ENCODE results near the gene B2M. TPM values are rescaled to one million over a fixed set of nuclear protein-coding genes. Genes with fewer than 3 reads are reported as not detected.
A peak's percentile ranks its signal among the peaks of the same experiment; 100 is the strongest.
"Not testable (repeated sequence)": the region's sequence is repeated elsewhere in the genome, so short reads cannot be mapped to it uniquely, and the experiment has no call there.

B2M gene
- total and polyA plus RNA-seq, 4 donors, result 1,933 to 11,026 (median 3,433) TPM

DNA sequence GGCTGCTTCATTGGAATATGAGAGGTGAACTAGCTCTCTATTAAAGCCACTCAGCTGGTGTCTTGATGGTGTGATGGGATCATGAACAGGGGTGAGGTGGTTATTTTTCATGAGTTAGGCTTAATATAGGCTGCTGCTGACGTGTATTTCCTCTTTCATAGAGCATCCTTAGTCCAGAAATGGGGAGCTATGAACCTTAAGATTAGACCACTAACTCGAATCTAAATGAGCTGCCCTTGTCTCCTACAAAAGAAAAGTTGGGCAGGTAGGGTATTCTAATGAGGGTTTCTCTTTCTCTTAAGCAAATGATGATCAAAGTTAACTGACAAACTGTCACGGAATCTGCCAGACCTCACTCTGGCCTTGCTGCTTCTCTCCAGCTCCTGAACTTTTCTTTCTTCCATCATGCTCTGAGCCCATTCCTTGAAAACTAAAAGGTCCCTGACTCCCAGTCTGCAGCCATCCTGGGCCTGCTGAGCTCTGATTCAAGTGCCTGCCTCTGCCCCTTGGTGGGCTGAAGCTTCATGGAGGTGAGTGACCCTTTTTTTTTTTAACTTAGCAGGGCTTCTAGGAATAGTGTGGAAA, 25.0 kb downstream of the B2M start, which contains the start of gene TRIM69:
Gene TRIM69 (plus strand): TSS at position 348 of the 585 bp plus-strand sequence. CDS start 177 bp downstream, at position 525.
- 69 to 72% methylated on average over 3 of the region's 3 CpGs for WGBS, 2 donors
- no peak for DNase-seq
- Histone ChIP-seq H3K36me3 (ENCODE audit: control insufficient read depth in 4 of 4, insufficient read depth in 4 of 4, low read length in 4 of 4) (peaks cover 0 to 5% (median 2%) of the 10 kb centered on the region in 4 donors), H3K4me3 (no peak within 1 kb of the TSS), H3K9me3 (ENCODE audit: control insufficient read depth in 4 of 4, insufficient read depth in 3 of 4, low read length in 3 of 4) (no peaks in the 10 kb centered on the region), H3K27ac (ENCODE audit: low read depth in 1 of 2, low read length in 1 of 2) (peak within 1 kb of the TSS in 1 of 2 donors; percentile 80), H3K4me1 (ENCODE audit: control insufficient read depth in 5 of 5, insufficient read depth in 5 of 5, low read length in 5 of 5) (peaks cover 0 to 16% (median 0%) of the 10 kb centered on the region in 5 donors), H3K27me3 (ENCODE audit: control insufficient read depth in 3 of 3, insufficient read depth in 3 of 3, low read length in 2 of 3) (no peaks in the 10 kb centered on the region), H3K9ac (ENCODE audit: insufficient read depth in 1 of 2, low read length in 2 of 2) (peak within 1 kb of the TSS in 1 of 2 donors; percentile 68)
- TF ChIP-seq, protein P1, sequence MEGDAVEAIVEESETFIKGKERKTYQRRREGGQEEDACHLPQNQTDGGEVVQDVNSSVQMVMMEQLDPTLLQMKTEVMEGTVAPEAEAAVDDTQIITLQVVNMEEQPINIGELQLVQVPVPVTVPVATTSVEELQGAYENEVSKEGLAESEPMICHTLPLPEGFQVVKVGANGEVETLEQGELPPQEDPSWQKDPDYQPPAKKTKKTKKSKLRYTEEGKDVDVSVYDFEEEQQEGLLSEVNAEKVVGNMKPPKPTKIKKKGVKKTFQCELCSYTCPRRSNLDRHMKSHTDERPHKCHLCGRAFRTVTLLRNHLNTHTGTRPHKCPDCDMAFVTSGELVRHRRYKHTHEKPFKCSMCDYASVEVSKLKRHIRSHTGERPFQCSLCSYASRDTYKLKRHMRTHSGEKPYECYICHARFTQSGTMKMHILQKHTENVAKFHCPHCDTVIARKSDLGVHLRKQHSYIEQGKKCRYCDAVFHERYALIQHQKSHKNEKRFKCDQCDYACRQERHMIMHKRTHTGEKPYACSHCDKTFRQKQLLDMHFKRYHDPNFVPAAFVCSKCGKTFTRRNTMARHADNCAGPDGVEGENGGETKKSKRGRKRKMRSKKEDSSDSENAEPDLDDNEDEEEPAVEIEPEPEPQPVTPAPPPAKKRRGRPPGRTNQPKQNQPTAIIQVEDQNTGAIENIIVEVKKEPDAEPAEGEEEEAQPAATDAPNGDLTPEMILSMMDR (IDR thresholded peaks at IDR 0.05; ENCODE audit: control extremely low read depth, extremely low read depth), result no peak
- no peak for ATAC-seq (ENCODE audit: insufficient read depth, low FRiP score)

DNA sequence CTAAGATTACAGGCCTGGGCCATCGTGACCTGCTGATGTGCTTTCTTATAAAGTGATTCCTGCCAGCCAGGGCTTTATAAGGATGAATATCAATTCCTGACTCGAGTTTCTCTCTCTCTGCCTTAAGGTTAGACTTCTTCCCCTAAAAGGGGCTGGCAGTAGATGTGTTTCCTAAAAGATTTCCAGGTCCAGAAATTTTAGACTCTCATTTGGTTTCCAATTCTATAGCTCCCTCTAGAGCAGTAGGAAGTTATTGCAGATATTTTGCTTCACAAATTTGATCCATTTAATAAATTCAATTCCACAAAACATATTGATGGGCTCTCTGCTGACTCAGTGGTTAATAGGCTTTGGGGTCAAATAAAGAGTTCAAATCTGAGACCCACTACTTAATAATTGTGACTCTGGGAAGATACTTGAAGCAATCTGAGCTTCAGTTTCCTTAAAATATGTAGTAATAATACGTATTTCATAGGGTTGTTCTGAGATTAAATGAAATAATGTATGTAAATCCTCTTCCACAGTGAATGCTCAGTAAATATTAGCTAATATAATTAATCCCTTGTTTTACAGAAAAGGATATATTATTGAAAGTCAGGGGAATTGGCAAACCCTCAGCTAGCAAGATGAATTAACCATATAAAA, 27.1 kb downstream of the B2M start:
- Histone ChIP-seq H3K4me3 (no peak overlapping the region), H3K9ac (ENCODE audit: insufficient read depth in 1 of 2, low read length in 2 of 2) (no peak overlapping the region), H3K27ac (ENCODE audit: low read depth in 1 of 2, low read length in 1 of 2) (no peak overlapping the region), H3K4me1 (ENCODE audit: control insufficient read depth in 5 of 5, insufficient read depth in 5 of 5, low read length in 5 of 5) (peaks cover 0 to 10% (median 0%) of the 10 kb centered on the region in 5 donors), H3K9me3 (ENCODE audit: control insufficient read depth in 4 of 4, insufficient read depth in 3 of 4, low read length in 3 of 4) (no peaks in the 10 kb centered on the region), H3K27me3 (ENCODE audit: control insufficient read depth in 3 of 3, insufficient read depth in 3 of 3, low read length in 2 of 3) (no peaks in the 10 kb centered on the region), H3K36me3 (ENCODE audit: control insufficient read depth in 4 of 4, insufficient read depth in 4 of 4, low read length in 4 of 4) (no peaks in the 10 kb centered on the region)
- no peak for ATAC-seq (ENCODE audit: insufficient read depth, low FRiP score)
- TF ChIP-seq, protein P1 (IDR thresholded peaks at IDR 0.05; ENCODE audit: control extremely low read depth, extremely low read depth), result peak; percentile 30
- 61 to 65% methylated on average over 3 of the region's 3 CpGs for WGBS, 2 donors
- DNase-seq, result peak in 2 of 3 donors; percentile 75 to 77

DNA sequence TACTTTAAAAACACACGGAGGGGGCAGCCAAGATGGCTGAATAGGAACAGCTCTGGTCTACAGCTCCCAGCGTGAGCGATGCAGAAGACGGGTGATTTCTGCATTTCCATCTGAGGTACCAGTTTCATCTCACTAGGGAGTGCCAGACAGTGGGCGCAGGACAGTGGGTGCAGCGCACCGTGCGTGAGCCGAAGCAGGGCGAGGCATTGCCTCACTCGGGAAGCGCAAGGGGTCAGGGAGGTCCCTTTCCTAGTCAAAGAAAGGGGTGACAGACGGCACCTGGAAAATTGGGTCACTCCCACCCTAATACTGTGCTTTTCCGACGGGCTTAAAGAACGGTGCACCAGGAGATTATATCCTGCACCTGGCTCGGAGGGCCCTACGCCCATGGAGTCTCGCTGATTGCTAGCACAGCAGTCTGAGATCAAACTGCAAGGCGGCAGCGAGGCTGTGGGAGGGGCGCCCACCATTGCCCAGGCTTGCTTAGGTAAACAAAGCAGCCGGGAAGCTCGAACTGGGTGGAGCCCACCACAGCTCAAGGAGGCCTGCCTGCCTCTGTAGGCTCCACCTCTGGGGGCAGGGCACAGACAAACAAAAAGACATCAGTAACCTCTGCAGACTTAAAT, 28.0 kb downstream of the B2M start:
- not testable (repeated sequence) for H3K9ac ChIP-seq (ENCODE audit: insufficient read depth in 1 of 2, low read length in 2 of 2); H3K9me3 ChIP-seq (ENCODE audit: control insufficient read depth in 4 of 4, insufficient read depth in 3 of 4, low read length in 3 of 4); H3K4me3 ChIP-seq; H3K27me3 ChIP-seq (ENCODE audit: control insufficient read depth in 3 of 3, insufficient read depth in 3 of 3, low read length in 2 of 3); ATAC-seq (ENCODE audit: insufficient read depth, low FRiP score); H3K36me3 ChIP-seq (ENCODE audit: control insufficient read depth in 4 of 4, insufficient read depth in 4 of 4, low read length in 4 of 4); DNase-seq; H3K27ac ChIP-seq (ENCODE audit: low read depth in 1 of 2, low read length in 1 of 2); H3K4me1 ChIP-seq (ENCODE audit: control insufficient read depth in 5 of 5, insufficient read depth in 5 of 5, low read length in 5 of 5)
- WGBS, 2 donors, result 79 to 87% methylated on average over 12 to 22 of the region's 24 CpGs

DNA sequence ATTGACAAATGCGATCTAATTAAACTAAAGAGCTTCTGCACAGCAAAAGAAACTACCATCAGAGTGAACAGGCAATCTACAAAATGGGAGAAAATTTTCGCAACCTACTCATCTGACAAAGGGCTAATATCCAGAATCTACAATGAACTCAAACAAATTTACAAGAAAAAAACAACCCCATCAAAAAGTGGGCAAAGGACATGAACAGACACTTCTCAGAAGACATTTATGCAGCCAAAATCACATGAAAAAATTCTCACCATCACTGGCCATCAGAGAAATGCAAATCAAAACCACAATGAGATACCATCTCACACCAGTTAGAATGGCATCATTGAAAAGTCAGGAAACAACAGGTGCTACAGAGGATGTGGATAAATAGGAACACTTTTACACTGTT, 32.1 kb downstream of the B2M start:
- H3K36me3 ChIP-seq (ENCODE audit: control insufficient read depth in 4 of 4, insufficient read depth in 4 of 4, low read length in 4 of 4); H3K4me1 ChIP-seq (ENCODE audit: control insufficient read depth in 5 of 5, insufficient read depth in 5 of 5, low read length in 5 of 5); H3K9ac ChIP-seq (ENCODE audit: insufficient read depth in 1 of 2, low read length in 2 of 2); H3K9me3 ChIP-seq (ENCODE audit: control insufficient read depth in 4 of 4, insufficient read depth in 3 of 4, low read length in 3 of 4); H3K27me3 ChIP-seq (ENCODE audit: control insufficient read depth in 3 of 3, insufficient read depth in 3 of 3, low read length in 2 of 3); ATAC-seq (ENCODE audit: insufficient read depth, low FRiP score); H3K27ac ChIP-seq (ENCODE audit: low read depth in 1 of 2, low read length in 1 of 2); DNase-seq; H3K4me3 ChIP-seq: not testable (repeated sequence)
- WGBS, 2 donors, result 99 to 100% methylated on average over 1 to 2 of the region's 2 CpGs

Data from lung (tissue), 12 donors.